Adrenal gland (tissue), 12 donors: ENCODE measurements around the gene CSNK1G1. TPM values are rescaled to one million over a fixed set of nuclear protein-coding genes. Genes with fewer than 3 reads are reported as not detected.

Experiments used
- DNase-seq, 7 donors: peaks; one replicate each; pipeline ENCODE4 v3.0.0-alpha.2; 2019 to 2020
- H3K27ac ChIP-seq, 5 donors: fragments of 200-600 bp; sonication (generic) in 4 of 5; 1 replicate in 3 of 5; 2 replicates in 2 of 5; pipeline versions ENCODE4 v1.5.1 to v1.8.0; 2016 to 2020; ENCODE audit warnings: mild to moderate bottlenecking in 1 of 5
- H3K27me3 ChIP-seq: fragments of 200-600 bp; 2 replicates; pipeline ENCODE4 v1.8.0; 2021
- H3K36me3 ChIP-seq, 2 donors: fragments of 200-600 bp; replicated peaks in 1 of 2; 1 replicate in 1 of 2; 2 replicates in 1 of 2; pipeline versions ENCODE4 v1.5.1 to v1.8.0; 2018 to 2022
- H3K4me1 ChIP-seq, 2 donors: fragments of 200-600 bp; replicated peaks in 1 of 2; 1 replicate in 1 of 2; 2 replicates in 1 of 2; pipeline versions ENCODE4 v1.5.1 to v1.8.0; 2018 to 2021
- H3K4me3 ChIP-seq, 4 donors: fragments of 200-600 bp; sonication (generic) in 3 of 4; one replicate each; pipeline ENCODE4 v1.5.1; 2016 to 2018
- H3K9me3 ChIP-seq, 3 donors: fragments of 200-600 bp; sonication (generic) in 1 of 3; replicated peaks in 1 of 3; 1 replicate in 2 of 3; 2 replicates in 1 of 3; pipeline versions ENCODE4 v1.5.1 to v1.8.0; 2016 to 2021
- POLR2A ChIP-seq, 2 donors: fragments of 450-650 bp; IDR thresholded peaks; one replicate each; pipeline ENCODE4 v1.6.1; 2017; ENCODE audit warnings: antibody characterized with exemption in 2 of 2, mild to moderate bottlenecking in 2 of 2, moderate library complexity in 1 of 2
- WGBS, 4 donors: extraction: QIAGEN DNeasy Blood & Tissue Kit in 2 of 4; methylation state at CpG; one replicate each; pipeline versions ENCODE4 v1.1.5 to v1.1.7; 2013 to 2017; 5-methylcytosine and 5-hydroxymethylcytosine counted together
- intact Hi-C, 2 donors: fragments of 100-400 bp; cut with DNase I; formaldehyde crosslinking; loops; one replicate each; pipeline versions ENCODE4 v1.14.1 to v1.15.0; 2022 to 2023
- polyA plus RNA-seq, 3 donors: library from polyadenylated mRNA; stranded (reverse); fragments of 200-250 nt in 2 of 3; fragments of 350-450 nt in 1 of 3; fragmentation: Illumina TruSeq in 1 of 3; extraction: RNeasy Lipid Tissue Mini Kit (QIAGEN cat#74804) in 1 of 3; gene quantifications; one replicate each; pipeline ENCODE4 v1.2.3, GENCODE V29; 2013 to 2014
- total RNA-seq, 9 donors: library from RNA; depleted of rRNA in 4 of 9; stranded (reverse); fragments of >200 nt in 4 of 9; fragments of 120-200 nt in 1 of 9; fragmentation: NEBNext Ultra II Directional in 1 of 9; extraction: Animal tissue kit (Norgen Biotek cat#: 25700) in 1 of 9; gene quantifications; one replicate each; pipeline versions ENCODE4 v1.1.0 to v1.2.4, GENCODE V29; 2013 to 2023
- TF ChIP-seq, protein P1 (sequence below), 6 experiments: fragments of 450-650 bp in 4 of 6; fragments of 200-600 bp in 2 of 6; sonication (generic) in 1 of 6; IDR thresholded peaks; 1 replicate in 5 of 6; 2 replicates in 1 of 6; pipeline versions ENCODE4 v1.5.1 to v1.8.0; 2016 to 2021; ENCODE audit warnings: antibody characterized with exemption in 6 of 6, mild to moderate bottlenecking in 2 of 6, moderate library complexity in 1 of 6
- donor health status: healthy with polysubstance abuse.
- donor health status: Bipolar disorder and iron deficiency.
- donor health status: DM: yes; HTN: yes; CAD: no.
- donor health status: DM: no; HTN: no; CAD: no.
- donor health status: DM: no; HTN: no; CAD: no.
- donor health status: DM: yes; HTN: yes; CAD: no.

CSNK1G1 gene
- total and polyA plus RNA-seq, 12 donors: 1.2 to 31.6 (median 13.6) TPM

DNA sequence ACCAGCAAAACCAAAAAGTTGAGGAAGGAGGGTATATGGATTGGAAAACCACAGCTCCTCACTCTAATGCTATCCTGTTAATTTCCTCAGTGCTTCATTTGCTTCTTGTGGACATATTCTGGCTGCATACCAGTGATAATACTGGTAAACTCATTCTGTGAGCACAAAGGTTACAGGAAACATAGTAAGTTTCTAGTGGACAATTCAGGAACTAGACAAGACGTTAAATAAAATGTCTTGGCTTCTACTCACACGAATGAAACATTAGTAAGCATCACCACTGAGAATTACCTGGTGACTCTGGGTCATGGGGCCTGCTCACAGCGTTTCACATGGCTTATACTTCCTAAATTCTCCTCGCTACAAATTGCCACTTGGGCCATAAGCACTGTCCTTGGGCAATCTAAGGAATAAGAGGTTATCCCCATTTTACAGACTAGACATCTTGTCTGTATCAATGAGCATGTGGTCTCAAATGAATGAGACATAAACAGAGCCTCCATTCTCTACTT lies 173.1 kb downstream of the CSNK1G1 start:
- 79 to 82% (median 81%) methylated on average over 4 of the region's 4 CpGs for WGBS, 4 donors
- Histone ChIP-seq H3K4me1 (no peaks in the 10 kb centered on the region), H3K27ac (no peak overlapping the region), H3K36me3 (peaks cover 0 to 3% of the 10 kb centered on the region in 2 donors), H3K9me3 (no peaks in the 10 kb centered on the region), H3K4me3 (no peak overlapping the region), H3K27me3 (no peaks in the 10 kb centered on the region)
- intact Hi-C loops: no loop called here
- no peak for TF ChIP-seq POLR2A (IDR thresholded peaks at IDR 0.05)
- TF ChIP-seq, protein P1, sequence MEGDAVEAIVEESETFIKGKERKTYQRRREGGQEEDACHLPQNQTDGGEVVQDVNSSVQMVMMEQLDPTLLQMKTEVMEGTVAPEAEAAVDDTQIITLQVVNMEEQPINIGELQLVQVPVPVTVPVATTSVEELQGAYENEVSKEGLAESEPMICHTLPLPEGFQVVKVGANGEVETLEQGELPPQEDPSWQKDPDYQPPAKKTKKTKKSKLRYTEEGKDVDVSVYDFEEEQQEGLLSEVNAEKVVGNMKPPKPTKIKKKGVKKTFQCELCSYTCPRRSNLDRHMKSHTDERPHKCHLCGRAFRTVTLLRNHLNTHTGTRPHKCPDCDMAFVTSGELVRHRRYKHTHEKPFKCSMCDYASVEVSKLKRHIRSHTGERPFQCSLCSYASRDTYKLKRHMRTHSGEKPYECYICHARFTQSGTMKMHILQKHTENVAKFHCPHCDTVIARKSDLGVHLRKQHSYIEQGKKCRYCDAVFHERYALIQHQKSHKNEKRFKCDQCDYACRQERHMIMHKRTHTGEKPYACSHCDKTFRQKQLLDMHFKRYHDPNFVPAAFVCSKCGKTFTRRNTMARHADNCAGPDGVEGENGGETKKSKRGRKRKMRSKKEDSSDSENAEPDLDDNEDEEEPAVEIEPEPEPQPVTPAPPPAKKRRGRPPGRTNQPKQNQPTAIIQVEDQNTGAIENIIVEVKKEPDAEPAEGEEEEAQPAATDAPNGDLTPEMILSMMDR (IDR thresholded peaks at IDR 0.05): no peak
- DNase-seq: no peak

DNA sequence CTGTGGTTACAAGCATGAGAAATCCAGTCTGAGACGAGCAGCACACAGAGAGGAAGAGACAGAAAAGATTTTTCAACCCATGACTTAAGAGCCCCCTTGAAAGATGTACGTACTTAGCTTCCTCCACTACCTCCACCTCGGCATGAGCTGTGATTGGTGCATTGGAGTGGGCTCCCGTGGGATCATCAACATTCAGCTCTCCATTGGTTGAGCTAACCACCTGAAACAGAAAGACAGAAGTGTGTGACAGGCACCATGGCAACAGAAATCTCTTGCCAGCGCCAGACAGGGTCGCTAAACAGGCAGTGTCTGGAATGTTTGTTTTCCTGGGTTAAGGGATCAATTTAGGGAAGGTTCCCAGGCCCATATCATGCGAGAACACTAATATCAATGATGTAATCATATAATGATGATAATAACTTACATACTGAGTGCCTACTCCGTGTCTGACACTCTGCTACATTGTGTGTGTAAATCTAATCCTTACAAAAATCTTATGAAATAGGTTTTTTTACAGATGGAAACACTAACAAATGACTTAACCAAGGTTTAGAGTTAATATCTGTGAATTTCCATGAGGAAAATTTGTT lies 175.6 kb downstream of the CSNK1G1 start:
- Histone ChIP-seq H3K27ac (no peak overlapping the region), H3K36me3 (peaks cover 0 to 6% of the 10 kb centered on the region in 2 donors), H3K4me1 (no peaks in the 10 kb centered on the region), H3K4me3 (no peak overlapping the region), H3K9me3 (no peaks in the 10 kb centered on the region), H3K27me3 (no peaks in the 10 kb centered on the region)
- 73 to 80% (median 79%) methylated on average over 8 of the region's 8 CpGs for WGBS, 4 donors
- intact Hi-C loops: no loop called here
- TF ChIP-seq, protein P1 (IDR thresholded peaks at IDR 0.05): no peak
- no peak for TF ChIP-seq POLR2A (IDR thresholded peaks at IDR 0.05)
- DNase-seq: peak in 1 of 7 donors; percentile 70

DNA sequence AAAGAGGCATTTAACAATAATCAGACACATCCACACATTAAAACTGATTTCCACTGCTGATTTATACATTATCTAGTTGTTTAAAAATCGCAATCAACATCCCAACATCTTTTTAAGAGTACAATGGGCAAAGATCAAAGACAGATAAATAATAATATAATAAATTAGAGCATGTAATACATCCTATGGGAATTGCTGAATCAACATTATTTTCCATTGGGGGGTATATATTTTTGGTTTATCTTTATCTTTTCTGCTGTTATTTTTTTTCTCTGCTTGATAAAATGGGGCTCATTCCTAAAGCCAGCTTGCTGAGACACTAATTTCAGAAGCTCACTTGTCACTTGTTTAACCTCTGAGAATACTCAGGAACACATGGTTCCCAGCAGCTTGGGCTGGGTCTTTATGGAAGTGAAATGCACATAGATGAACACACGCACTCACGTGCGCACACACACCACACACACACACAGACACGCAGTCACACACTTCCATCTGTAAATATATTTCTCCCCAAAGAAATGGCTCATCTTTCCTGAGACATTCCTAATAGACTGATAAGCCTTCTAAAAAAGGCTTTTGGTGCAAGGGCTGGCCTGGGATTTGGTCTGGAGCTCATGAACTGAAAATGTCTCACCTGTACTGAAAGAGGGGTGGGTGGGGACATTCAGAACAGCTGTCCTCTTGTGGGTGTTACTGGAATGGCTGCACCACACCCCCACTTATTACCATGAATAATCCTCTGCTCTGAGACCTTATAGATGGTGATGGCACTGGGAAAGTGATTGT lies 189.7 kb downstream of the CSNK1G1 start:
- H3K9me3 ChIP-seq: no peaks in the 10 kb centered on the region
- no peaks in the 10 kb centered on the region for H3K27me3 ChIP-seq
- H3K4me3 ChIP-seq: no peak overlapping the region
- no peak for TF ChIP-seq POLR2A (IDR thresholded peaks at IDR 0.05)
- TF ChIP-seq, protein P1 (IDR thresholded peaks at IDR 0.05): no peak
- intact Hi-C loops: no loop called here
- peaks cover 20 to 26% of the 10 kb centered on the region in 2 donors for H3K4me1 ChIP-seq
- no peak overlapping the region for H3K27ac ChIP-seq
- peak in 1 of 7 donors; percentile 43 for DNase-seq
- peaks cover 0 to 11% of the 10 kb centered on the region in 2 donors for H3K36me3 ChIP-seq
- 90 to 94% (median 90%) methylated on average over 5 of the region's 5 CpGs for WGBS, 4 donors

DNA sequence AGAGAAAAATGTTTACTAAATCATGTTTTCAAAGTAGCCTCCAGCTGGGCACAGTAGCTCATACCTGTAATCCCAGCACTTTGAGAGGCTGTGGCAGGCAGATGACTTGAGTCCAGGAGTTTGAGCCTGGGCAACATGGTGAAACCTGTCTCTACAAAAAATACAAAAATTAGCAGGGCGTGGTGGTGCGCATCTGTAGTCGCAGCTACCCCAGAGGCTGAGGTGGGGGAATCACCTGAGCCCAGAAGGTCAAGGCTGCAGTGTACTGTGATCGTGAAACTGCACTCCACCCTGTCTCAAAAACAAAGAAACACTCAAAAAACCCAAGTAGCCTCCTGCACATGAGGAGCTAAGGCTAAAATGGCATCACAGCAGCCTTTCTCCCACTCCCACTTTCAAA lies 191.5 kb downstream of the CSNK1G1 start:
- Histone ChIP-seq H3K36me3 (peaks cover 0 to 24% of the 10 kb centered on the region in 2 donors), H3K27me3 (no peaks in the 10 kb centered on the region), H3K9me3 (no peaks in the 10 kb centered on the region), H3K4me1 (peaks cover 31 to 44% of the 10 kb centered on the region in 2 donors), H3K27ac (peak overlapping the region; percentile 77 to 91 (median 84)), H3K4me3 (no peak overlapping the region)
- TF ChIP-seq, protein P1 (IDR thresholded peaks at IDR 0.05): no peak
- WGBS, 4 donors: 70 to 83% (median 79%) methylated on average over 4 of the region's 4 CpGs
- intact Hi-C loops: no loop called here
- DNase-seq: peak in 1 of 7 donors; percentile 53
